Liver (tissue), 9 donors: ENCODE data around the gene IQSEC3. TPM values are rescaled to one million over a fixed set of nuclear protein-coding genes. Genes with fewer than 3 reads are reported as not detected.
"Not testable (repeated sequence)": the region's sequence is repeated elsewhere in the genome, so short reads cannot be mapped to it uniquely, and the experiment has no call there.

Source experiments
- DNase-seq: peaks from one replicate; pipeline ENCODE4 v3.0.0-alpha.2; 2017; ENCODE audit warnings: low spot score
- H3K27ac ChIP-seq, 2 donors: one replicate each; pipeline ENCODE4 v1.7.0; 2013; ENCODE audit warnings: inconsistent platforms in 2 of 2, low read length in 2 of 2, control low read depth in 1 of 2, low read depth in 1 of 2, mild to moderate bottlenecking in 1 of 2
- H3K27me3 ChIP-seq, 4 donors: one replicate each; pipeline versions ENCODE4 v1.6.1 to v1.7.0; 2013; ENCODE audit warnings: low read length in 3 of 4, inconsistent platforms in 1 of 4, mild to moderate bottlenecking in 1 of 4, moderate library complexity in 1 of 4; ENCODE audit not compliant: control insufficient read depth in 4 of 4, insufficient read depth in 4 of 4
- H3K36me3 ChIP-seq, 4 donors: one replicate each; pipeline versions ENCODE4 v1.6.1 to v1.7.0; 2013; ENCODE audit warnings: low read length in 3 of 4, mild to moderate bottlenecking in 3 of 4, low read depth in 1 of 4, moderate library complexity in 1 of 4; ENCODE audit not compliant: control insufficient read depth in 4 of 4, insufficient read depth in 3 of 4
- H3K4me1 ChIP-seq, 4 donors: one replicate each; pipeline versions ENCODE4 v1.6.1 to v1.7.0; 2013; ENCODE audit warnings: low read length in 3 of 4, mild to moderate bottlenecking in 3 of 4, moderate library complexity in 1 of 4; ENCODE audit not compliant: control insufficient read depth in 4 of 4, insufficient read depth in 4 of 4
- H3K4me3 ChIP-seq, 3 donors: one replicate each; pipeline versions ENCODE4 v1.6.1 to v1.7.0; 2013; ENCODE audit warnings: low read length in 3 of 3, control low read depth in 1 of 3, low read depth in 1 of 3, mild to moderate bottlenecking in 1 of 3
- H3K9ac ChIP-seq, 2 donors: one replicate each; pipeline ENCODE4 v1.7.0; 2013; ENCODE audit warnings: low read length in 2 of 2, mild to moderate bottlenecking in 2 of 2, moderate library complexity in 2 of 2, control low read depth in 1 of 2, low read depth in 1 of 2
- H3K9me3 ChIP-seq, 4 donors: one replicate each; pipeline versions ENCODE4 v1.6.1 to v1.7.0; 2013; ENCODE audit warnings: low read length in 3 of 4; ENCODE audit not compliant: control insufficient read depth in 4 of 4
- ATF3 ChIP-seq: IDR thresholded peaks from 2 replicates; pipeline ENCODE4 v1.6.1; 2016; ENCODE audit warnings: antibody characterized with exemption
- EGR1 ChIP-seq, 2 donors: IDR thresholded peaks; 2 replicates each; pipeline ENCODE4 v1.6.1; 2016 to 2018; ENCODE audit warnings: antibody characterized with exemption in 2 of 2, low read depth in 2 of 2
- FOXA1 ChIP-seq: IDR thresholded peaks from 2 replicates; pipeline ENCODE4 v1.6.1; 2016; ENCODE audit warnings: antibody characterized with exemption
- FOXA2 ChIP-seq: IDR thresholded peaks from 2 replicates; pipeline ENCODE4 v1.6.1; 2016; ENCODE audit warnings: antibody characterized with exemption
- GABPA ChIP-seq, 2 donors: IDR thresholded peaks in 1 of 2; conservative IDR thresholded peaks in 1 of 2; 2 replicates each; pipeline ENCODE4 v1.6.1; 2016; ENCODE audit warnings: antibody characterized with exemption in 2 of 2, mild to moderate bottlenecking in 1 of 2, moderate library complexity in 1 of 2
- HNF4A ChIP-seq, 2 donors: conservative IDR thresholded peaks; 2 replicates each; pipeline ENCODE4 v1.6.1; 2016; ENCODE audit warnings: antibody characterized with exemption in 2 of 2, mild to moderate bottlenecking in 2 of 2
- HNF4G ChIP-seq: IDR thresholded peaks from 2 replicates; pipeline ENCODE4 v1.6.1; 2016; ENCODE audit warnings: antibody characterized with exemption
- JUND ChIP-seq, 2 donors: IDR thresholded peaks; 2 replicates each; pipeline ENCODE4 v1.6.1; 2016; ENCODE audit warnings: antibody characterized with exemption in 2 of 2
- MAX ChIP-seq: IDR thresholded peaks from 2 replicates; pipeline ENCODE4 v1.6.1; 2016; ENCODE audit warnings: antibody characterized with exemption
- NR2F2 ChIP-seq: IDR thresholded peaks from 2 replicates; pipeline ENCODE4 v1.6.1; 2016; ENCODE audit warnings: antibody characterized with exemption
- RAD21 ChIP-seq, 2 donors: IDR thresholded peaks; 2 replicates each; pipeline ENCODE4 v1.6.1; 2016; ENCODE audit warnings: antibody characterized with exemption in 2 of 2, mild to moderate bottlenecking in 2 of 2
- REST ChIP-seq: IDR thresholded peaks from 2 replicates; pipeline ENCODE4 v1.6.1; 2016; ENCODE audit warnings: antibody characterized with exemption, mild to moderate bottlenecking
- RXRA ChIP-seq, 2 donors: IDR thresholded peaks; 2 replicates each; pipeline ENCODE4 v1.6.1; 2017 to 2018; ENCODE audit warnings: antibody characterized with exemption in 2 of 2, mild to moderate bottlenecking in 1 of 2
- SP1 ChIP-seq: IDR thresholded peaks from 2 replicates; pipeline ENCODE4 v1.6.1; 2018; ENCODE audit warnings: antibody characterized with exemption, mild to moderate bottlenecking
- TAF1 ChIP-seq: conservative IDR thresholded peaks from 2 replicates; pipeline ENCODE4 v1.6.1; 2016; ENCODE audit warnings: antibody characterized with exemption, mild to moderate bottlenecking
- YY1 ChIP-seq: IDR thresholded peaks from 2 replicates; pipeline ENCODE4 v1.6.1; 2016; ENCODE audit warnings: antibody characterized with exemption, mild to moderate bottlenecking
- ZBTB33 ChIP-seq: IDR thresholded peaks from 2 replicates; pipeline ENCODE4 v1.6.1; 2016; ENCODE audit warnings: antibody characterized with exemption
- WGBS: extraction: QIAGEN DNeasy Blood & Tissue Kit; methylation state at CpG from one replicate; pipeline ENCODE4 v1.1.7; 2013; 5-methylcytosine and 5-hydroxymethylcytosine counted together
- polyA plus RNA-seq, 2 donors: library from polyadenylated mRNA; stranded (reverse) in 1 of 2; unstranded in 1 of 2; fragments of 200-250 nt in 1 of 2; fragments of >200 nt in 1 of 2; fragmentation: Nextera tagmentation in 1 of 2; extraction: Ambion mirVana in 1 of 2; gene quantifications; one replicate each; pipeline versions ENCODE4 v1.2.1 to v1.2.3, GENCODE V29; 2013 to 2015
- total RNA-seq, 2 donors: library from RNA; depleted of rRNA; stranded (reverse); fragments of >200 nt; gene quantifications; one replicate each; pipeline ENCODE4 v1.2.3, GENCODE V29; 2014
- TF ChIP-seq, protein P1 (sequence below): fragments of 150-350 bp; IDR thresholded peaks from 2 replicates; pipeline ENCODE4 v1.5.1; 2017; ENCODE audit warnings: improper control_type of control experiment, low read depth, low read length; ENCODE audit not compliant: missing input control
- donor health status: healthy.
- donor health status: healthy.
- donor health status: healthy.
- donor health status: healthy.
- donor health status: healthy.

IQSEC3 gene
- total and polyA plus RNA-seq, 4 donors, result under 0.01 to 0.79 (median 0.48) TPM

GRCh38 chr12:57539-57938, 9.0 kb upstream of the IQSEC3 start:
- H3K27ac ChIP-seq, result no peak overlapping the region
- no peak for TF ChIP-seq FOXA2
- TF ChIP-seq HNF4A (conservative IDR thresholded peaks at IDR 0.05), result no peak
- TF ChIP-seq REST, result no peak
- TF ChIP-seq HNF4G, result no peak
- TF ChIP-seq NR2F2, result no peak
- TF ChIP-seq JUND (IDR thresholded peaks at IDR 0.05), result no peak
- TF ChIP-seq EGR1 (IDR thresholded peaks at IDR 0.05; ENCODE audit: low read depth in 2 of 2), result no peak
- no peak for TF ChIP-seq RAD21 (IDR thresholded peaks at IDR 0.05)
- TF ChIP-seq YY1, result no peak
- TF ChIP-seq, protein P1, sequence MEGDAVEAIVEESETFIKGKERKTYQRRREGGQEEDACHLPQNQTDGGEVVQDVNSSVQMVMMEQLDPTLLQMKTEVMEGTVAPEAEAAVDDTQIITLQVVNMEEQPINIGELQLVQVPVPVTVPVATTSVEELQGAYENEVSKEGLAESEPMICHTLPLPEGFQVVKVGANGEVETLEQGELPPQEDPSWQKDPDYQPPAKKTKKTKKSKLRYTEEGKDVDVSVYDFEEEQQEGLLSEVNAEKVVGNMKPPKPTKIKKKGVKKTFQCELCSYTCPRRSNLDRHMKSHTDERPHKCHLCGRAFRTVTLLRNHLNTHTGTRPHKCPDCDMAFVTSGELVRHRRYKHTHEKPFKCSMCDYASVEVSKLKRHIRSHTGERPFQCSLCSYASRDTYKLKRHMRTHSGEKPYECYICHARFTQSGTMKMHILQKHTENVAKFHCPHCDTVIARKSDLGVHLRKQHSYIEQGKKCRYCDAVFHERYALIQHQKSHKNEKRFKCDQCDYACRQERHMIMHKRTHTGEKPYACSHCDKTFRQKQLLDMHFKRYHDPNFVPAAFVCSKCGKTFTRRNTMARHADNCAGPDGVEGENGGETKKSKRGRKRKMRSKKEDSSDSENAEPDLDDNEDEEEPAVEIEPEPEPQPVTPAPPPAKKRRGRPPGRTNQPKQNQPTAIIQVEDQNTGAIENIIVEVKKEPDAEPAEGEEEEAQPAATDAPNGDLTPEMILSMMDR, result no peak
- no peak for TF ChIP-seq ATF3
- no peak for TF ChIP-seq ZBTB33
- TF ChIP-seq FOXA1, result no peak
- TF ChIP-seq SP1, result no peak
- no peak for TF ChIP-seq GABPA (IDR thresholded peaks at IDR 0.05 in 1 of 2, conservative IDR thresholded peaks at IDR 0.05 in 1 of 2)
- TF ChIP-seq RXRA (IDR thresholded peaks at IDR 0.05), result no peak
- no peak overlapping the region for H3K4me3 ChIP-seq
- no peaks in the 10 kb centered on the region for H3K4me1 ChIP-seq
- H3K36me3 ChIP-seq, result no peaks in the 10 kb centered on the region
- no peak overlapping the region for H3K9ac ChIP-seq
- peaks cover 0 to 18% (median 9%) of the 10 kb centered on the region in 4 donors for H3K27me3 ChIP-seq
- DNase-seq, result no peak
- WGBS, result 72% methylated on average over 7 of the region's 7 CpGs
- H3K9me3 ChIP-seq, result peaks cover 0 to 2% (median under 1%) of the 10 kb centered on the region in 4 donors

DNA sequence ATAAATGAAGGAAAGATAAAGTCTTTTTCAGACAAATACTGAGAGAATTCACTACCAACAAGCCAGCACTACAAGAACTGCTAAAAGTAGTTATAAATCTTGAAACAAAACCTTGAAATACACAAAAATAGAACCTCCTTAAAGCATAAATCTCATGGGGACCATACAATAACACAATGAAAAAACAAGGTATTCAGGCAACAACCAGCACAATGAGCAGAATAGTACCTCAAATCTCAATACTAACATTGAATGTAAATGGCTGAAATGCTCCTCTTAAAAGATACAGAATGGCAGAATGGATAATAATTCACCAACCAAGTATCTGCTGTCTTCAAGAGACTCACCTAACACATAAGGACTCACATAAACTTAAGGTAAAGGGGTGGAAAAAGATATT, 7.7 kb upstream of the IQSEC3 start:
- TF ChIP-seq GABPA (IDR thresholded peaks at IDR 0.05 in 1 of 2, conservative IDR thresholded peaks at IDR 0.05 in 1 of 2) (no peak), FOXA1 (no peak), RAD21 (IDR thresholded peaks at IDR 0.05) (no peak), EGR1 (IDR thresholded peaks at IDR 0.05; ENCODE audit: low read depth in 2 of 2) (no peak), HNF4G (no peak), RXRA (IDR thresholded peaks at IDR 0.05) (no peak), TAF1 (no peak), YY1 (no peak), JUND (IDR thresholded peaks at IDR 0.05) (no peak), MAX (no peak)
- TF ChIP-seq, protein P1, result no peak
- peaks cover 0 to 16% (median 9%) of the 10 kb centered on the region in 4 donors for H3K27me3 ChIP-seq

DNA sequence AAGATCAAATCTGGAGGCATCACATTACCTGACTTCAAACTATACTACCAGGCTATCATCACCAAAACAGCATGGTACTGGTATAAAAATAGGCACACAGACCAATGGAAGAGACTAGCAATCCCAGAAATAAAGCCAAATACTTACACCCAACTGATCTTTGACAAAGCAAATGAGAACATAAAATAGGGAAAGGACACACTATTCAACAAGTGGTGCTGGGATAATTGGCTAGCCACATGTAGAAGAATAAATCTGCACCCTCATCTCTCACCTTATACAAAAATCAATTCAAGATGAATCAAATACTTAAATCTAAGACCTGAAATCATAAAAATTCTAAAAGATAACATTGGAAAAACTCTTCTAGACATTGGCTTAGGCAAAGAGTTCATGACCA, 4.7 kb upstream of the IQSEC3 start:
- H3K9me3 ChIP-seq, H3K9ac ChIP-seq, H3K4me3 ChIP-seq, H3K4me1 ChIP-seq, H3K27me3 ChIP-seq, DNase-seq, H3K36me3 ChIP-seq, H3K27ac ChIP-seq: not testable (repeated sequence)

More for the DNA sequence above, 7.7 kb upstream of the IQSEC3 start:
- H3K27ac ChIP-seq, result no peak overlapping the region
- no peaks in the 10 kb centered on the region for H3K36me3 ChIP-seq
- peaks cover 0 to 2% (median under 1%) of the 10 kb centered on the region in 4 donors for H3K9me3 ChIP-seq
- no peak overlapping the region for H3K4me3 ChIP-seq
- no peak overlapping the region for H3K9ac ChIP-seq
- no peaks in the 10 kb centered on the region for H3K4me1 ChIP-seq
- no peak for DNase-seq
